Activated naive CD8-positive, alpha-beta T cell treated with anti-CD3 and anti-CD28 coated beads, Interleukin-2, amount 50 U/mL, for 16 hours (primary cell): ENCODE data around the gene CHRD.
A peak's percentile ranks its signal among the peaks of the same experiment; 100 is the strongest.

Source experiments
- DNase-seq: peaks from one replicate; pipeline ENCODE4 v3.0.0-alpha.2; 2020; ENCODE audit warnings: low read depth, low spot score

Gene CHRD

DNA sequence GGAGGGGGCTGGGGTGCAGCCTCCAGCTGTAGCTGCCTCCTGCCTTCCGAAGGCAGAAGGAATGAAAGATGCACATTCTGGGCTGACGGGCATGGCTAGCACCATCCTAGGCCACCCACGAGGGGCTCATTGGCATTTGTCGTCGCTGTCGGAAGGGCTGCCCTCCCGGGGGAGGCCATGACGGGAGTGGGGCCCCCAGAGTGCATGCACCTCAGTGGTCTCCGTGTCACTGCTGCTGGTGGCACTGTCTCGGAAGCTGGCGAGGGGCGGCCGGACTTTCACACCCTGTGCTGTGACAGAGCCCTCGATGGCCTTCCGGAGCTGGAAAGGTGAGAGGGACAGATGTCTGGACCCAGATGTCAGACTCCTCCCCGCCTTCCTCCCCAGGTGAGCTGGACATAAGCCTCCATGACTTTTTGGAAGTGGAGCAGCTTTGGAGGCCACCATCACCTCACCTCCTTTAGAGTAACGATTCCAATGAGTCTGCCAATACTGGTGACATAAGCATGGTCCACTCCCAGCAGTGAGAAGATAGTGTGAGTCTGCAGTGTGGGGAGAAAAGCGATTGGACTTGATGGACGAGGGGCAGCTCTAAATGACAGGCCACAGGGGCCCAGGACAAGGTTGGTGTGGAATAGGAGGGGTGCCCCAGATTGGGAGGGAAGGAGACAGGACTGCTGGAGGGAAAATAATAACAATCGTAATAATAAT, 33.2 kb upstream of the CHRD start:
- no peak for DNase-seq

DNA sequence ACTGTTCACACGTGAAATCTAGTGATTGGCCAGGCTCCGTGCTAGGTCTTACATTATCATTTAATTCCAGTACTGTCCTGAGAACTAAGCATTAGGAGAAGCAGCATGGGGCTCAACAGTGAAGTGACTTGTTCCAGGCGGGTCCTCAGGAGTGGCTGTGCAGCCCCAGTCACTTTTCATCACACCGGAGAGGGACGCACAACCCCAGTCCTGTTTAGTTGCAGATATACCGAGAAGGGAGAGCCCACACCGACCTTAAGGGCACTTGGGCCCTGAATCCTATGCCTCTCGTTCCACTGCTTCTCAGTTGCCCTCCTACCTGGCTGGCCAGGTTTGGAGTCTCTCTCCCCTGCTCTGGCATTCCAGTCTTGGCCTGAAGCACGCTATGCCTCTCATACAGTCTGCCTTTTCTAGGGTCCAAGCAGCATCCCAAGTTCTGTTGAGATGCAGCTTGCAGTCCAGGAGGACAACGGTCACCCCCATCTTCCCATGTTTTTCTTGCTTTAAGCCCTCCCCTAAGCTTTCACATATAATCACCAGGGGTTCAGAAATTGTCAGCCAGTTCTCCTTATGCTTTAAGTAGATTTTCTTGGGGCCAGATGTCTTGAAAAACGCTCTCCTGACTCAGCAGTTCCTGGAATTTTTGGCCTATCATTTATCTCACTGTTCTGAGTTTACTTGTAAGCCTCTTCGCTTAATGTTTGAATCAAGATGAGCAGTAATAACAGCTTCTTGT, 32.4 kb upstream of the CHRD start:
- no peak for DNase-seq

DNA sequence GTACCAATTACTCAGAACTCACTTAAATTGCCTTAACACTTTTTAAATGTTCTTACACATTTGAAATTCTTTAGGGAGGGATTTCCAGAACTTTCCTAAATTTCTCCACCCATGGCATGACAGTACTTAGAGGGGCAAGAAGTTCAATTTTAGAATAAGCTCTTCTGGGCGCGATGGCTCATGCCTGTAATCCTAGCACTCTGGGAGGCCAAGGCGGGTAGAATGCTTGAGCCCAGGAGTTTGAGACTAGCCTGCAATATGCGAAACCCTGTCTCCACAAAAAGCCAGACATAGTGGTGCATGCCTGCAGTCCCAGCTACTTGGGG, 31.8 kb upstream of the CHRD start:
- DNase-seq: no peak

DNA sequence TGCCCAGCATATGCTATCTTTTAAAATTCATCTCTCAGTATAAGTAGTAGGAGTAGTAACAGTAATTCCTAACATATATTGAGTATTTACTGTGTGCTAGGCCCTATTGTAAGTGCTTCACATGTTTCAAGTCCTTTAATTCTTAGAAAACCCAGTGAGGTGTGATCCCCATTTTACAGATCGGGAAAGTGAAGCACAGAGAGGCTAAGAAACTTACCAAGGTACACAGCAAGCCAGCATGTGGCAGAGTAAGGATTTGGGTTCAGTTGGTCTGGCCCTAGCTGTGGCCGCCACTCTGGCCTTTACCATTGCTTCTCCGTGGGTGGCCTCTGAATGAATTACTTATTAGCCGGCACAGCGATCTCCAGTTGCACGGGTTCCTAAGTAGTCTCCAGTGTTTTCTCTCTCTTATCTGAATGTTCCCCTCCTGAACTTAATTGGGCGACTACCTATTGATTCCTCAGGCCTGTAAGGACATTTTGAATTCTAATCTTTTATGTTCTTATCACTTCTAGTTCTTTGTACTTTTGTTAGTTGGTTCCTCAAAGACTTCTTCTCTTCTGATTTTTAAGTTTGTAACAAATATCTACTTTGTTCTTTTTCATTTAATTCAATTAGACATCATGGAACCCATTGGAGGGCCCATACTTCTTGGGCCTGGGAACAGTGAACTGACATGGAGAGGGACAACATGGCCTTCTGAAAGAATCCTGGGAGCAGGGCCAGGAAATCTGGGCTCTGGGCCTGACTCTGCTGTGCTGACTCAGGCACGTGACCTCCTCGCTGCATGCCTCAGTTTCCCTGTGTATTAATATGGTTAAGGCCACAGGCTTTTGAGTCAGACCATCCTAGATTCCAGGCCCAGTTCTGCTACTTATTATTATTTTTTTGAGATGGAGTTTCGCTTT, 30.0 kb upstream of the CHRD start:
- DNase-seq: no peak

DNA sequence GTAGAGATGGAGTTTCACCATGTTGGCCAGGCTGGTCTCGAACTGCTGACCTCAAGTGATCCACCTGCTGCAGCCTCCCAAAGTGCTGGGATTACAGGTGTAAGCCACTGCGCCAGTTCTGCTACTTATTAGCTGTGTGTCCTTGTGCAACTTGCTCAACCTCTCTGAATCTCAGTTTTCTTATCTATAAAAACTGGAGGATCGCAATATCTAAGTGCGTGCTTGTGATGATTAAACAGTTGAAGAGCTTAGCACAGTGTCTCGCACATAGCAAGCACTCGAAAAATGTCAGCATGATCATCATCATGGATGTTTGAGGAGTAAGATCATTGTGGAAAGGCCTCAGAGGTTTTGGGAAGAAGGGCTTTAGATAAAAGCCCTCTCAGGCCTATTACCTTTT, 29.2 kb upstream of the CHRD start:
- no peak for DNase-seq

DNA sequence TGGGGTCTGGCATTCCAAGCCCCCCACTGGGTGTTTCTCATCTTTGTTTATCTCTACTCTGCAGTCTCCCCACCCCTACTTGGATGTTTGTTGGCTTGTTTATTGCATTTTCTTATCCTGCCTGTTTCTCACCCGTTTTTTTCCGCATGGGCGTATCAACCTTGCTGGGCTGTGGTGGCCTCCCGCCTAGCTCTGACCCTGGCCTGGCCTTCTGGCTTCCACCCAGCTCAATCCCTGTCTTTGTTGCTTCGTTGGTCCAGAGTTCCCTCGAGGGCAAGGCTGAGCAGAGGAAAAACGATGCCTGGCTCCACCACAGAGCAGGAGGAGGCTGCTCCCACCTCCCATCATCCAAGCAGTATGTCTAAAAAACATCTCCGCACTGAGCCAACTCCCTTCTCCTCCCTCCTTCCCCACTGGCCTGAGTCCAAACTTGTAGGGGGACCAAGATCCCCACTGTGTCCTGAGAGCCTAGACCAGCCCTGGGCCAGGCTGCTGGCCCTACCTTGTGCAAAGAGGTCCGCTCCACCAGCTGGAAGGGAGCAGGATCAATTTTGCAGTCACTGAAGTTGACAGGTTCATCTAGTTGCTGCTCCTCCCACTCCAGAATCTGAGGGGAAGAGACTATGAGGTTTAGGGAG, 28.2 kb upstream of the CHRD start:
- DNase-seq: no peak

DNA sequence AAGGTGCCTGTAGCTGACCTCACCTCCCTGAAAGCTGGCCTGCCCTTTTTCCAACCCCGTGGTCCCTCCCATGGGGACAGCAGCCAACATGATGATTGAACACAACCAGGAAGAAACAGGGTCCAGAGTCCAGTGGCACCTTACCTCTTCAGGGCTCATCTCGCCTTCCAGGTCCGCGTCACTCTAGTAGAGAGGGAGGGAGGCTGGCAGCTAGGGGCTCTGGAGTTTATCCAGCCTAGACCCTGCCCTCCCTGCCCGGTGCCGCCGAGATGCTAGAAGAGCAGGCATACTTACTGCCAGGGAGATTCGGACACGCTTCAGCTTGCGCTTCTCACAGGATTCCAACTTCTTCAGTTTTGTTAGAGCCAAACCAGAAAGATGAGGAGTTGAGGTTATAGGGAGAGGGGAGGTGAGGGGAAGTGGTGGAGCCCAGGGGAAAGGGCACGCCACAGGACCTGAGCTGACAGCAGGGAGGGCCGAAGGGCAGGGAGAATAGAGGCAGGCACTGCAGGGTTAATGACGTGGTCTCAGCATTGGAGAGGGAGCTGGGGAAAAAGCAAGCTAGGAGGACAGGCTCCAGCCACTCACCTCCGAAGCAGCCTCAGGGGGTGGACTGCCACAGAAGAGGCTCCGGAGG, 27.6 kb upstream of the CHRD start:
- no peak for DNase-seq

DNA sequence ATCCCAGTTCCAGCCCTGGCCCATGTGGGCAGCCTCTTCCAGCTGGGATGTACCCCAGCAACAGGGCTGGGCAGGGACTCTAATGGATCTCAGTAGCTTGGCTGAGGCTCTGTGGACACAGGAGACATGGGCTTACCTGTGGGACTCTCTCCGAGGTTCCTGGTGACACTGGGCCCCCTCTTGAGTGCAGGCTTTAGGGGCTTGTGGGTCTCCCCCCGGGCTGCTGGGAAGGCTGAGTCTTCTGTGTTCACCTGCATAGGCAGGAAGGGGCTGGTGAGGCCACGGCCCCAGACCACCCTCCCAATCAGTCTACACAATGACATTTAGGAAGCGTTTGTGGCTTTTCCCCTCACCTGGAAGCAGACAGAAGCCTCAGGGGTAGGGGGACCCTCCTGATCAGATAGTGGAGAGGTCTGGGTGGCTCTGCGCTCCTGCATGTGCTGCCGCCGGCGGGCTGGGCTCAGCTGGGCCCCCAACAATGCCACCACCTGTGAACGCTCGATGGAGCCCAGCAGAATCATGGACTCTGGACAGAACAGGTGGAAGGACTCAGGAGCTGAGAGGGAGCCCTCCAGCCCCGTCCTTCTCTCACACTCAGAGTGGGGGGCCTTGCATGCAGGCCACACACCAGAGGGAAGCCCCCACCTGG, 26.8 kb upstream of the CHRD start:
- no peak for DNase-seq

DNA sequence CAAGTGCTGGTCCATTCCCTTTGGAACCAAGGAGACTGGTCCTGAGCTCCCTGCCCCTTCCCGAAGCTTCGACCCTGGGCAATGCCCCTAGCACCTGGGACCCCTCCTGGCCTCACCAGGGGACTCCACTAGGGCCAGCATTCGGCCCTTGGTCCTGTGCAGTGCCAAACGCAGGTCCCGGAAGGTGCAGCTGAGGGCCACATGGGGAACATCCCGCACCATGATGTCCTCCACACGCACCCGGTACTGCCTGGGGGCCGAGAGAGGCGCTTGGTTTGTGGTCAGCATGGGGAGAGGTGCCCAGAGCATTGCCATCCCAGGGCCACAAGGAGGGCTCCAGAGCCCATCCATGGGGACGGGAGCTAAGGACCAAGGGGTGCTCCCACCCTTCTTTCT, 26.3 kb upstream of the CHRD start:
- no peak for DNase-seq

DNA sequence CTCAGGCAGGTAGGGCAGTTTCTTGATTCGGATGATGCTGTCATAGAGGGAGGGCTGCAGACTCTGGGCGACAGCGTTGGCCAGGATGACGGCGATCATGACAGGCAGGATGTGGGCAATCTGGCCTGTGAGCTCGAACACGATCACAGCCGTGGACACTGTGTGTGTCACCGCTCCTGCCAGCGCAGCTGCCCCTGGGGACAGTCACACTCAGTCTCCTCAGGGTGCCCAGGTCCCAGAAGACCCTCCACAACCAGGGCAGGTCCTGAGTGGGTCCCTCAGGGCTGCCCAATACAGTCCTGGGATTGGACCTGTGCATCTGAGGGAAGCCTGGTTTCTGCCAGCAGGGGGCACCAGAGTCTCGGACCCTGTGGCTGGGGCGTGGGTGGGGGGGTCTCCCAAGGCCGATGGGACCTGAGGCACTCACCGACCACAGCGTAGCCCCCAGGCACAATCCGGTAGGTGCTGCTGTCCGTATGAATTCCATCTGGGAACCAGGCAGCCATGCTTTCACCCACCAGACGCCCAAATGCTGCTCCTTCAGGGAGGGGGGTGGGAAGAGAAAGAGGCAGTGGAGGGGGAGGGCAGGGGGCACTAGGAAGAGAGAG, 25.6 kb upstream of the CHRD start:
- peak; percentile 32 for DNase-seq

DNA sequence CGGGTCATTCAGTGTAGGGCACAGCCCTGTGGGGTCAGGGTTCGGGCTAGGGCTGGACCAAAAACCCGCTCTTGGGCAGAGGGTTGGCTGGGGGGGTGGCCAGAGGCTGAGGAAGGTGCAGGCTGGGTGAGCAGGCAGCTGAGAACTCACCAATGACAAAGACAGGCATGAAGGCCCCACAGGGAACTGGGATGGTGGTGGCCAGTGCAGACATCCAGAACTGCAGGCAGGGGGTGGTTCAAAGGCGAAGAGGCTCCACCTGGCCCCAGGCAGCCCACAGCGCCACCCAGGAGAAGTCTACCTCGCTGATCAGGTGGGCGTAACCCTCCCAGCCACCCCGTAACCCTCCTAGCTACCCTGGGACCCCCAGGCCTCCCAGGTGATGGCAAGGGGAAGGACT, 25.1 kb upstream of the CHRD start:
- DNase-seq: no peak

DNA sequence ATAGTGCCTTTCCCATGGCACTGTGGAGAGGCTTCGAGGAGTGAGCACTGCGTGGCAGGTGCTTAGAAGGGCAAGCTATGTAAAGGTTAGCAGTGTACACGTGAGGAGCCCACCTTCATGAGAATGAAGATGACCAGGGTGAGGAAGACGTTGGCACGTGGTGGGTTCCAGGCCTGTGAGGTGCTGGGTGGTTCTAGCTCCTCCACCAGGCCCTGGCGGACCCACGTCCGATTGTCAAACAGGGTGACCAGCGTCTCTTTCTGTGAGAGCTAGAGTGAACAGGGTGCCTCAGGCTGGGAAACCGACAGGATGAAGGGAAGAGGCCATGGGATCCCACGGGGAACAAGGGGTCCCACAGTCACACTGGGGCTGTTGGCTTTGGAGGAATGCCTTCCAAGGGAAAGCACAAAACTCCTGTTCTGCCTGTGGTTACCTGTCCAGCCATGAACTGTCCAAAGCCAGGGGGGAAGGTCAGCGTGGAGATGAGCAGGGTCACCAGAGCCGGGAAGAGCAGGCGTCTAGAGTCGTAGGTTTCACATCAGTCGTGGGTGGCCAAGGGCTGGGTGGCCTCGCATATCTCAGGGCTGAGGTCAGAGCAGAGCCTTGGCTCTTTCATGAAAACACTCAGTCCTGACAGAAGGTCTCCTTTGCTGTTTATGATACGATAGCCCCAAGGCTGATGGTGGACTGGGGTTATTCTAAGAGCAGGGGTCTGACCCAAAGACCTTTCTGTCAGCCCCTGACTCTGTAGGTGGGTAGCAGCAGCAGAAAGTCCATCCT, 24.4 kb upstream of the CHRD start:
- DNase-seq: no peak

DNA sequence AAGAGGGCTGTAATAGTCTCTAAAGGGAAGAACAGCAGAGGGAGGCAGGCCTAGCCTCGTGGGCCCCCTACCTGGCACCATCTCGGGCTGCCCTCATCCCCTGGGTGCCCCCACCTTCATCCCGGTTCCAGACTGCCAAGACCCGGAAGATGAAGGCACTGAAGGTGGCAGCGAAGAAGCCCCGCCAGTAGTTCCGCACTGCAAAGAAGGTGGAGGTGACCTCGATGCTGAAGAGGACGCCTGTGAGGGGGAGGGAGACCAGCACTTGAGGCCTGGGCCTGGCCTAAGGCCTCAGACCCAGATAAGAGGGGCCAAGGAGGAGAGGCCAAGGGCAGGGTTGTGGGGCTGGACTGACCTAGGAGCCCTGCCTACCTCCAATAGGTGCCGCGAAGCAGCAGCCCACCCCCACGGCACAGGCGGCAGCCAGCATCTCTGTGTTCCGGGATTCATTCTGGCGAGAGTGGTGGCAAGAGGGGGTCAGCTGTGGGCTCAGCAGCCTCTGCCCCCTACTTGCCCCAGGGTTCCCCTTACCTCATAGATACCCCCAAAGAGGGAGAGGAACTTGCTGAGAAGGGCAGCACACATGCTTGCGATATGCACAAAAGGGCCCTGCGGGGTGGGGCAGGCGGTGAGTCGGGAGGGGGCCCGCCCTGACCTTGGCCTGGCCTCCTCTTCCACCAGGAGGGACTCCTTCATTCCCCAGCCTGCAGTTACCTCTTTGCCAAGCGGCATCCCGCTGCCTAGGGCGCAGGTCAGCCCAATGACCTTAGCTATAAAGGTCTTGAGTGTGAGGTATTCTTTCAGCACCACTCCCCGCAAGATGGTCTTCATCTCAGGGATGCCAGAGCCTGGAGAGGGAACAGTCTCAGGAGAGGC, 22.4 kb upstream of the CHRD start:
- no peak for DNase-seq

DNA sequence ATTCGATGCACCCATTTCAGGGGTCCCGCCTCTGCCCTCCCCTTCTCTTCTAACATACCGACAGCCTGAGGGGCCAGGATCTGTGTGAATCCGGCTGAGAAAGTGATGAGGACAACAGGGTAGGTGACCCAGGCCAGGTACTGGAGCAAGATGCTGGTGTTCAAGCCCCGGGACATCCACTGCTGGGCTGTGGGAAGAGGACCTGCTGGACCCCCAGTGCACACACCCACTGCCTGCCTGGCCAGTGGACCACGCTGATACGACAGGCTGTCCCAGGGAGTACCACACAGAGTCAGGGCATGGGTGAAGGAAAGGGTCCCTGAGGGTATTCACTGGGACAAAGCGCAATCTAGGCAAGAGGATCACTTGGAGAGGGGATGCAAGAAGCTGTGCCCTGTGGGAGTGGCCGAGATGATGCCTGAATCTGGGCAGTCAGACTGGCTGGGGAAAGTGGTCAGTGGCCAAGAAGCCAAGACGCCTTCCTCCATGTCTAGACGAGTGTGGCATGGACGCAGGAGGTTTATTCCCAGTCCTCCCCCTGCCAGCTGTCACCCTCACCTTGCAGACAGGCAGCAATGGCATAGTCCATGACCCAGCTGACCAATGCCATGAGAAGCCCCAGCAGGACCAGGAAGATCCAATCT, 21.6 kb upstream of the CHRD start:
- no peak for DNase-seq

DNA sequence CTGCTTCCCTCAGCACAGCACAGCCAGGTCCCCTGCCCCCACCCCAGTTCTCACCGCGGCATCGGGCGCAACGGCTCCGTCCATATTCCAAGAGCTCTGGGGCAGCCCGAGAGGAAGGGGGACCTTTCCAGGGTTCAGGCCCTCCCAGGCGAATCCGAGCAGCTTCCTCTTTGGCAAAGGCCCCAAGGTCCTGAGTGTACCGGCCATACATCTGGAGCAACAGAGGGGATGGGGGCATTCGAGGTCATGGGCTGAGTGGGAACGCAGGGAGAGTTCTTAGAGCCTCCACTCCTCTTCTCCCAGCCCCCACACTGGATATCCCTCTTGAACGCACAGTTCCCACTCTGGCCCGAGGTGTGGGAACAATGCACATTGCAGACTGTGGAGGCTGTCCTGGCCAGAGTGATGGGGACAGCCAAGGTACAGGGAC, 20.9 kb upstream of the CHRD start:
- no peak for DNase-seq

DNA sequence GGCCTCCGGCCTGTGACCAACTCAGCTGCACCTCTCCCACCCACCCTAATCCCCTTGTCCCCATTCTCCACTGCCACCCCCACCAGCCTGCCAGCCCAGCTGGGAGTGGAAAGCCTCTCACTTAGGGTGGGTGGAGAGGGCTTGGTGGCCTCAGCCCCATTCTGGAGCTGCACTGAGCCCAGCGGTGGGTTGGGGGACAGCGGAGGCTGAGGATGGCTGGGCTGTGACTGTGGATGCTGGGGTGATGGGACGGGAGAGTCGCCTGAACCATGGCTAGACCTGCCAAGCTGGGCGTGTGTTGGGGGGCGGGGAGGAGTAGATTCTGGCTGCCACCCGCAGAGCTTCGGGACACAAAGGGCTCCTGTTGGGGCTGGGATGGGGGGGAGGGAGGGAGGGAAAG, 20.2 kb upstream of the CHRD start:
- no peak for DNase-seq

DNA sequence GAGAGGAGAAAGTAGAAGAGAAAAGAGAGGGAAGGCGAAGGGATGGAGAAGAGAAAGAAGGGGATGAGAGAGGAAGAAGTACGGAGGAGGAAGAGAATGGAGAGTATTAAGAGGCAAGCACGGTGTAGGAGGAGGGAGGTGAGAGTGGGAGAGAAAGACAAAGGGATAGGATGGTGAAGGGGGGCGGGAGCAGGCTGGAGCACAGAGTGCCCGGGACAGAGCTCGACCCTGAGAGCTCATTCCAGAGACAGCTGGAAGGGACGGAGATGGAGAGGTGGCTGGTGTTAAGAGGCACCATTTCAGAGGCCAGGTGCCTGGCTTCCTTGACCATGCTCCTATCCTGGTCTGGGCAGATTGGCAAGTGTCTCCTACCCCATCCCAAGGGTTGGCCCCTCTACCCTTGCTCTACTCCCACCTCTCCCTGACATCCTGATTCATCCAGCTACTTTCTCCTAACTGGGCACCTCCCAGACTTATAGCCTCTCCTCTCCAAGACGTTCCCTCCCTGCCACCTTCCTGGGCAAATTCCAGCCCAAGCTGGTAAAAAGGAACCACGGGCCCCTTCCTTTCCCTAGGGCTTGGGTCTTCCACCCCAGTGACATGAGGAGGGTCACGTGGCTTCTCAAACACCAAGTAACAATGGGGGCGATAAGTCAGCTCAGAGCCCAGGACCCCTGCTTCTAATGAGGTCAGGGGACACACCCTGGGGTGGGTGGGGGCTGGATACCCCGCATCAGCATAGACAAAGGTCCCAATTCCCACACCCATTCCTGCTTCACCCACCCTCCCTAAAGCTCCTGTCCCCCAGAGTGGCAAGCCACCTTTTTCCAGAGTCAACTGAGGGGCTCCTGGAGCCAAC, 19.6 kb upstream of the CHRD start:
- no peak for DNase-seq
